D721Med (cell line): ENCODE data around the gene INPP4B.

Experiments used
- DNase-seq: peaks from one replicate; pipeline ENCODE4 v3.0.0; 2011; ENCODE audit warnings: low spot score; ENCODE audit not compliant: insufficient read length
- FAIRE-seq: peaks from 2 replicates; lab custom pipeline; 2011; peaks lifted over from hg19 to GRCh38; lab: Jason Lieb, UNC
- CTCF ChIP-seq: IDR thresholded peaks from 2 replicates; pipeline ENCODE4 v1.5.1; 2012; ENCODE audit warnings: mild to moderate bottlenecking, control low read depth; ENCODE audit not compliant: insufficient read depth; ENCODE audit errors: missing control alignments

The INPP4B gene

GRCh38 chr4:142352712-142353111 is 493.4 kb downstream of the INPP4B start:
- FAIRE-seq (no peak), DNase-seq (no peak)
- no peak for TF ChIP-seq CTCF

DNA sequence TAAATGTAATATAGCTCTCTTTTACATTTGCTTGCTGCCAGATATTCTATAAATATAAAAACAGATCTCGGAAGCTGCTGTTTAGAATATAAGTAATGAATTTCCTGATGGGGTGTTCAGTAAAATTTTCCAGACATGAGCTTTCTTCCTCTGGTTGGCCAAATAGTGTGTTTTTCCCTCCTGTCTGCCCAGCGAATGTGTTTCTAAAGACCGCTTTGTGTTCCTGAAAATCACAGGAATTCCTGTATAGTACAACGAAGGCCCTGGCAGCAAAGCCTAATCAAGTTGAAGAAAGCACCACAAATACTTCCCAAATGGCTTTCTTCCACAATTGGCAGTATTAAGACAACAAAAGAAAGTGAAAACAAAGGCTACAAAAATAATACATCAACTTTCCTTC is 494.1 kb downstream of the INPP4B start:
- no peak for DNase-seq
- TF ChIP-seq CTCF = no peak
- no peak for FAIRE-seq

GRCh38 chr4:142350871-142351270 is 495.2 kb downstream of the INPP4B start:
- DNase-seq = no peak
- no peak for TF ChIP-seq CTCF
- FAIRE-seq = no peak

GRCh38 chr4:142348613-142349021 is 497.5 kb downstream of the INPP4B start:
- no peak for TF ChIP-seq CTCF
- FAIRE-seq (no peak), DNase-seq (no peak)

DNA sequence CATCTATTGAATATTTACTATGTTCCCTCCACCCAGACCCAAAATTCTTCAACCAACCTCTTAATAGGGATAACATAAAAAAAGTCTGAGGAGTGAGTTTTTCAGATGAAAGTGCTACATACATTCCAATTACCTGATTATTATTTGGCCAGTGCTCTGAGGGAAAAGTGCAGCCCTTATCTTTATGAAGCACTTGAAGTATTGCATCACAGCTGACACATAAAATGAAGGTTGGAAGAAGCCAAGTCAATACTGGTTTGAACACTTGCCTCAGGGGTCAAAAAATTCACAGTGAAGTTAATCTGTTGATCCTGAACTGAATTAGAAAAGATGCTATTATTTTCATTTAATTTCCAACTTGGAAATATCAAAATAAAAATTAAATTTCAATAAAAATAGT is 498.9 kb downstream of the INPP4B start:
- TF ChIP-seq CTCF = no peak
- FAIRE-seq = no peak
- DNase-seq = no peak

DNA sequence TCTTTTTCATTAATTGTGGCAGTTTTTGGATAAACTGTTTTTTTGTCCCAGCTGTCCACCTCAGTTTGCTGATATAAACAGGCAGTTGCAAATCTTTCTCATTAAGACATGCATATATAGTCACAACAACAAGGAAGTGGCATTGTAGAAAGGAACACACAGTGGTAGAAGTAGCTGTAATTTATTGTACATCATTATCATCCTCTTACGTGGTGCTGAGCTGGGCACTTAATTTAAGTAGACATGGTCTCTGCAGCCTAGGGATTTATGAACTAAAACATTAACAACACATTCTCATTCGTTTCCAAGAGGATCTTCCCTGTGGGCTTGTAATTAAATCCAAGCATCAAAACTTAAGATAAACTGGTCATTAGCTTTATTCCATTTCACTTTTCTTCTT is 500.2 kb downstream of the INPP4B start:
- TF ChIP-seq CTCF = no peak
- FAIRE-seq (no peak), DNase-seq (no peak)

DNA sequence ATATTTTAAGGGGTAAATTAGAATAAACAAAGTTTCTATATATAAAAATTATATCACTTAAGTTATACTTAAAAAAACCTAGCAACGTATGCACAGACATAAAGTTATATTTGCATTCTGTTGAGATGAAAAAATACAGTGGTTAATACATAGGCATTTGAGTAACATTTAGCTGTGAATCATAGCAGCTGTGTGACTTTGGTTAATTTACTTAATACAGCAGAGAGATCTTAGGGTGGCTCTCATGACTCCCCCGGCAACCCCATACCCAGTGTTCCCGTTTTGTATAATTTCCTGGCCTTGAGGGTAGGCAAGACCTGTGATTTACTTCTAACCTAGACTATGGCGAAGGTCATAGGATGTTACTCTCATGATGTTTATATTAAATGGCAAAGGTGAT is 504.8 kb downstream of the INPP4B start:
- no peak for TF ChIP-seq CTCF
- FAIRE-seq (no peak), DNase-seq (no peak)
